Testis (tissue), 3 donors: ENCODE measurements around the gene CADM1. TPM values are rescaled to one million over a fixed set of nuclear protein-coding genes. Genes with fewer than 3 reads are reported as not detected.
A peak's percentile ranks its signal among the peaks of the same experiment; 100 is the strongest.

Source experiments
- DNase-seq: peaks from one replicate; pipeline ENCODE4 v3.0.0-alpha.2; 2019
- H3K27ac ChIP-seq, 2 donors: fragments of 200-600 bp; sonication (generic); one replicate each; pipeline ENCODE4 v1.5.1; 2019
- H3K27me3 ChIP-seq: fragments of 200-600 bp; sonication (generic); one replicate; pipeline ENCODE4 v1.5.1; 2019
- H3K36me3 ChIP-seq: fragments of 200-600 bp; sonication (generic); one replicate; pipeline ENCODE4 v1.5.1; 2017; ENCODE audit warnings: low read depth; ENCODE audit errors: missing control alignments
- H3K4me1 ChIP-seq: fragments of 200-600 bp; sonication (generic); one replicate; pipeline ENCODE4 v1.5.1; 2019
- H3K4me3 ChIP-seq, 2 donors: fragments of 200-600 bp; sonication (generic); one replicate each; pipeline ENCODE4 v1.5.1; 2017 to 2019
- H3K9me3 ChIP-seq: fragments of 200-600 bp; sonication (generic); one replicate; pipeline ENCODE4 v1.5.1; 2017
- CTCF ChIP-seq, 3 experiments: fragments of 450-650 bp in 2 of 3; fragments of 200-600 bp in 1 of 3; sonication (generic) in 1 of 3; IDR thresholded peaks; one replicate each; pipeline ENCODE4 v1.5.1; 2016 to 2019; ENCODE audit warnings: antibody characterized with exemption in 3 of 3, mild to moderate bottlenecking in 2 of 3, moderate library complexity in 1 of 3
- POLR2A ChIP-seq: fragments of 450-650 bp; IDR thresholded peaks from one replicate; pipeline ENCODE4 v1.6.1; 2017; ENCODE audit warnings: antibody characterized with exemption, mild to moderate bottlenecking, moderate library complexity
- WGBS, 2 donors: methylation state at CpG; one replicate each; pipeline ENCODE4 v1.1.5; 2018; 5-methylcytosine and 5-hydroxymethylcytosine counted together
- intact Hi-C: fragments of 100-400 bp; cut with DNase I; formaldehyde crosslinking; loops from one replicate; pipeline ENCODE4 v1.15.1; 2023; ENCODE audit warnings: low total_unique reads
- polyA plus RNA-seq: library from polyadenylated mRNA; stranded (reverse); fragments of 350-450 nt; fragmentation: Illumina TruSeq; extraction: RNeasy Lipid Tissue Mini Kit (QIAGEN cat#74804); gene quantifications from one replicate; pipeline ENCODE4 v1.2.3, GENCODE V29; 2014; ENCODE audit warnings: low read depth, low replicate concordance; ENCODE audit not compliant: insufficient read depth
- total RNA-seq, 2 donors: library from RNA; depleted of rRNA; stranded (reverse); fragments of >200 nt; gene quantifications; one replicate each; pipeline ENCODE4 v1.2.3, GENCODE V29; 2016

The CADM1 gene
- total and polyA plus RNA-seq, 3 donors from 2014 or later: 135 to 230 (median 216) TPM

- DNase-seq: no peak
- TF ChIP-seq CTCF (IDR thresholded peaks at IDR 0.05) (peak in 1 of 3 experiments; percentile 6), POLR2A (no peak)
- Histone ChIP-seq H3K36me3 (no peaks in the 10 kb centered on the region), H3K4me3 (no peak overlapping the region), H3K4me1 (no peaks in the 10 kb centered on the region), H3K27me3 (no peaks in the 10 kb centered on the region), H3K9me3 (no peaks in the 10 kb centered on the region), H3K27ac (no peak overlapping the region)
- WGBS, 2 donors: 81 to 85% methylated on average over 11 of the region's 11 CpGs
- intact Hi-C loops: no loop called here
Measured at GRCh38 chr11:115215694-115216617, 288.3 kb downstream of the CADM1 start.

- Histone ChIP-seq H3K4me3 (no peak overlapping the region), H3K9me3 (no peaks in the 10 kb centered on the region), H3K27ac (no peak overlapping the region), H3K4me1 (no peaks in the 10 kb centered on the region), H3K27me3 (no peaks in the 10 kb centered on the region), H3K36me3 (no peaks in the 10 kb centered on the region)
- DNase-seq: no peak
- 94 to 95% methylated on average over 7 of the region's 7 CpGs for WGBS, 2 donors
- TF ChIP-seq POLR2A (no peak), CTCF (IDR thresholded peaks at IDR 0.05) (no peak)
- intact Hi-C loops: no loop called here
Measured at GRCh38 chr11:115214644-115215234, 289.5 kb downstream of the CADM1 start.

- H3K27me3 ChIP-seq: no peaks in the 10 kb centered on the region
- no peaks in the 10 kb centered on the region for H3K9me3 ChIP-seq
- intact Hi-C loops: no loop called here
- no peak for TF ChIP-seq CTCF (IDR thresholded peaks at IDR 0.05)
- TF ChIP-seq POLR2A: no peak
- WGBS, 2 donors: 76 to 91% methylated on average over 8 of the region's 8 CpGs
- DNase-seq: no peak
- H3K4me3 ChIP-seq: no peak overlapping the region
- H3K27ac ChIP-seq: no peak overlapping the region
- no peaks in the 10 kb centered on the region for H3K36me3 ChIP-seq
- H3K4me1 ChIP-seq: no peaks in the 10 kb centered on the region
Measured at GRCh38 chr11:115213007-115213406, 291.2 kb downstream of the CADM1 start.

GRCh38 chr11:115208808-115209259 is 295.4 kb downstream of the CADM1 start:
- Histone ChIP-seq H3K27me3 (no peaks in the 10 kb centered on the region), H3K9me3 (no peaks in the 10 kb centered on the region), H3K4me1 (no peaks in the 10 kb centered on the region), H3K4me3 (no peak overlapping the region), H3K36me3 (no peaks in the 10 kb centered on the region), H3K27ac (no peak overlapping the region)
- TF ChIP-seq POLR2A: no peak
- 97 to 98% methylated on average over 3 of the region's 3 CpGs for WGBS, 2 donors
- no peak for DNase-seq
- intact Hi-C loops: no loop called here

- Histone ChIP-seq H3K9me3 (no peaks in the 10 kb centered on the region), H3K36me3 (no peaks in the 10 kb centered on the region), H3K27me3 (no peaks in the 10 kb centered on the region), H3K27ac (no peak overlapping the region), H3K4me3 (no peak overlapping the region), H3K4me1 (no peaks in the 10 kb centered on the region)
- 92 to 95% methylated on average over 1 of the region's 1 CpG for WGBS, 2 donors
- DNase-seq: no peak
- intact Hi-C loops: no loop called here
- TF ChIP-seq CTCF (IDR thresholded peaks at IDR 0.05) (no peak), POLR2A (no peak)
Measured at GRCh38 chr11:115207916-115208315, 296.3 kb downstream of the CADM1 start.
